Ureter (tissue), 1 donor: ENCODE data around the gene TIMD4. TPM values are rescaled to one million over a fixed set of nuclear protein-coding genes. Genes with fewer than 3 reads are reported as not detected.

ENCODE experiments used
- DNase-seq: peaks from one replicate; pipeline ENCODE4 v3.0.0-alpha.2; 2020; ENCODE audit warnings: low spot score
- total RNA-seq: library from RNA; stranded (reverse); gene quantifications from one replicate; pipeline ENCODE4 v1.2.4, GENCODE V29; 2023
- donor health status: DM: yes; HTN: yes; CAD: no.

TIMD4 gene
- total RNA-seq, 1 donor from 2014 or later: 1.2 TPM

DNA sequence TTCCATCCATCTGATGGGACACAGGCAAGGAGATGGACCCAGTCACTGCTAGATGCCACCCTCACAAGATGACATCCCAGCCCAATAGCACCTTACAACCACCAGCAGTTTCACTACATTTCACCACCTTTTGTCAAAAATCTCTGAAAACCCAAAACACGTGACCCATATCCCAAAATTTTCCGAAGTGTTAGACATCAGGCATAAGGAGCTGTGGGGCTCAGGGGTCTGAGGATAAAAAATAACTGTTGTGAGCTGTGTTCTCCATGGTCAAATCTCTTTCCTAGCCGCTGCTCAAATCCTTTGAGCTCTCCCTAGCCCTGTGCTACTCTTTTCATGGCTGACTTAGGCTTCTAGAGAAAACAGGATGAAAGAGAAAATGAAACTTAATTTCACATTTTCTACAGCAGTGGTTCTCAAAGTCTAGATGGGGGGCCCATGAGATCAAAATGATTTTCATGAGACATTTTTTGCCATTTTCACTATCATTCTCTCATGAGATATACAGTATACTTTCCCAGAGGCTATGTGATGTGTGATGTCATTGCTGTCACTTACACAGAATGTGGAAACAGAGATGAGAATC, 40.7 kb downstream of the TIMD4 start:
- DNase-seq: no peak

DNA sequence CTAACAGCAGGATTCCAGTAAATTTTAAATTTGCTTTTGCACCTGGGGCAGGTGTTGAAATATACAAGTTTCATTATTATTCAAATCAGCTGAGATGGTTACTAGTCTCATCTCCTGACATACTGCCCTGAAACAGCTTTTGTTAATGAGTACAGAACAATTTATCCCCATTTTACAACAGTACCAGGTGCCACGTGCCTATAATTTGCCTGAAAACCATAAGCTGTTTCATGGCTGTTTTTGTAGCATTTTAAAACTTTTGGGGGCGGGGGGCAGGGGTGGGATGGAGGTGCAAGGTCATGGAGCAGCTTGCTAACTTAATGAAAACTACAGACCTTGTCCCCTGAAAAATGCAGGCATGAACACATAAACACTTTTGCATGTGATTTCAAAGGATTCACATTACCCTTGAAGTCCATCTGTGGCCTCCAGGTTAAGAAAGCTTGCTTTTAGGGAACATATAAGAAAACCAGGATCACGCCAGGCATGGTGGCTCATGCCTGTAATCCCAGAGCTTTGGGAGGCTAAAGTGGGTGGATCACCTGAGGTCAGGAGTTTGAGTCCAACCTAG, 42.1 kb downstream of the TIMD4 start:
- no peak for DNase-seq

DNA sequence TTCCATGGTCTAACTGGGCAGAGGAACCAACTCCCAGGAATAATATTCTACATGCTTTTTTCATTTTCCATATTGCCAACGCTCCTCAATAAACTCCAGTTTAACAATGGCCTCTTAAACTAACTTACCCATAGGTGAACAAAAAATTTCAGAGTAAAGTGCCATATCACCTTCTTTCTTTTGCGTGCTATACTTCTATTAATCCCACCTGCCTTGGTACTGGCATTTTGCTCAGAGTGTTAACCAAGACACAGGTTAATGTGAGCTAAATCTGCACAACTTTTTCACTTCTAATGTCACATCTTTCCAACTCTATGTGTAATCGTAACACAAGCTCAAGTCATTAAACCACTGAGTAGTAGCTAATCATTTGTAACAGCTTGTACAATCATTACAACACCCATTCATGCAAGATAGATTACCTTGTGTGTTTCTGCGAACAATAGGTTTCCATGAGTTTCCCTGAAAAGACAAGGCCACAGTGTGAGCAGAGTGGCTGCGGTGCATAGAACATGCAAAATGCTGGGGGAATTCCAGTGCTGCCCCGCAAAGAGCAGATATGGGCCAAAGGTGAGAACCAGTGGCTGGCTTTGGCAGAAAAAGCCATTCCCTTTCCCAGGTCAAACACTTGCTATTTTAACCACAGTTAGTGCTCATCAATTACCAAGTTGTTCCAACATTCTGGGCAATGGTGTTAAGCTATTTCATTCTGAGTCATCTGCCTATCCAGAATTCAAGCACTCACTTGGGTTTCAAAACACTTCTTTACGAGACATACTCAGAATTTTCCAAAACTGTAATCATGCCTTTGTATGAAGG, 42.8 kb downstream of the TIMD4 start:
- no peak for DNase-seq

DNA sequence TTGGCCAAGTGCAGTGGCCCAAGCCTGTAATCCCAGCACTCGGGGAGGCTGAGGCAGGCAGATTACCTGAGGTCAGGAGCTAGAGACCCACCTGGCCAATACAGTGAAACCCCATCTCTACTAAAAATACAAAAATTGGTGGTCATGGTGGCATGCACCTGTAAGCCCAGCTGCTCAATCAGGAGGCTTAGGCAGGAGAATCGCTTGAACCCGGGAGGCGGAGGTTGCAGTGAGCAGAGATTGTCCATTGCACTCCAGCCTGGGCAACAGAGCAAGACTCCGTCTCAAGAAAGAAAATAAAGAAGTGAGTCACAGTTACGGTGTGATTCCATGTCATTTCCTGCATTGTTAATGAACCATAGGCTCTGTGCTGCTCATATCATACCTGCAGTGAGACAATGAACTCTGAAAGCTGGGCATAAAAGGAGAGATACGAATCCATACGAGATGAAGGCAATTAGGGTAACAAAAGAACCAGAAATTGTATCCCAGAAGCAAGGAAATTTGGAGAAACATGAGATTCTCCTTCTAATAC, 44.6 kb downstream of the TIMD4 start:
- no peak for DNase-seq

DNA sequence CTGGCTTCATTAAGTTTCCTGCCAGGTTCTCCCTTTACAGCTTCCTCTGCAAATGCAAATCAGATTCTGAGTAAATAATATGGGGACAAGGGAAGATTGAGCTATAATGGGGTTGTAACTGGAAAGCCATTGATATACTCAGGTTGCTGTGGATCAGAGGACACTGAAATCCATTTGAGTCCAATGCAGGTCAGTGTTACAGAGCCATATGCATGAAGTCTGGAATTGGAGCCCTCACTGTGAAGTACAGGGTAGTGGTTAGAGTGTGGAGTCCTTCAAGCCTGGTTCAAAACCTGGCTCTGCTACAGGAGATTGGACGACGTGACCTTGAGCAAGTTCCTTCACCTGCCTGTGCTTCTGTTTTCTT, 48.7 kb downstream of the TIMD4 start:
- no peak for DNase-seq

DNA sequence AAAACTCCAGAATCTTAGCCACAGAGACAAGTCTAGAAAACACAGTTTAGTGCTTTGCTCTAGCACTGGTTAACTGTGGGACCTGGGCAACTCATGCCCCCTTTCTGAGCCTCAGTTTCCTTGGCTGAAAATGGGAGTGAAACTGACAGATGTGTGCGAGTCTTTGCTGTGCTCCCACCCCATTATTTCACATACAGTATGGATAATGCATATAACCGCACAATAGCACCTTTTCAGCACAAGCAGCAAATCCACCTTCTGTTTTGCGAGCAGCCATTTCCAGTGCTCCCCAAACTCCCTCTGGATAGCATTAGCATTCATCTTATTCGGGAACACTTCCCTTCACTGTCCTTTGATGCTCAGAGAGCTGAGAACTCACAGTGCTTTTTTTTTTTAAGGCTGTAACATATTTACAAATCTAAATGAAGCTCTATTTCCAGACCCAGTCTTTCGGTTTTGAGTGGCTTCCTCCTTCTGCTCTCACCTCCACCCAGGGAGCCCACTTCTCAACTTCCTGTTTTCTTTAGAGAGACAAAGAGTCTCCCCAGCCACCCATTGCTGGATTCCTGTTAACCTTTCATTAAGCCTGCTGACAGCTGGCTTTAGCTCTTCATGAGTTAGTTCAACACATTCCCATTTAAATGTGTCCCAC, 49.2 kb downstream of the TIMD4 start:
- DNase-seq: no peak

DNA sequence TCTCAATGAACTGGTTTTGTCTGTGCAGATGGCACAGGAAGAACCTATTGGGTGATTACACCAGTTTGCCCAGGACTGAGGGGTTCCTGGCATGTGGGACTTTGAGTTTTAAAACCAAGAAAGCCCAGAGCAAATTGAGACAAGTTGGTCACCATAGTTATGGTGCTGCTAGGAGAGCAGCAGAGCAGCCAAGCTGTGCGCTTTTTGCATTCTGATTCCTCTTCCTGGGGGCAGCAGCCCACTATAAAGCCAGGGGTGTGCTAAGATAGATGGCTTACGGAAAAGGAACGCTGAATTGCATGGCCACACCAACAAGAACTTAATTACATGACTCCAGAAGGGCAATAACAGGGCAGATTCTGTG, 49.7 kb downstream of the TIMD4 start:
- no peak for DNase-seq

DNA sequence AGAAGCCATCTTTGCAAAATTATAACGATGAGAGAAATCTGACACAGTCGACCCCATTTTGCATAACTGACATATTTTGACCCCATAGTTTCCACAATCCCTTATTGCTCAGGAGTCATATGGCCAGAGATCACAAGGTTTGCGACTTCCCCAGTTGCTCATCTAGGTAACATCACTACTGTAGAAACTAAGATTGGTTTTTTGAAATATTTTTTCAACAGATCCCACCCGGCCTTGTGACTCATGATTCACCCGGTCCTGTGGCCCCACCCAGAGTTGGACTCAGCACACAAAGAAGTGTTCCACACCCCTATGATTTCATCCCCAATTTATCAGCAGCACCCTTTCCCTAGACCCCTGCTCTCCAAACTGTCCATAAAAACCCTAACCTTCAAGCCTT, 50.2 kb downstream of the TIMD4 start:
- DNase-seq: no peak

DNA sequence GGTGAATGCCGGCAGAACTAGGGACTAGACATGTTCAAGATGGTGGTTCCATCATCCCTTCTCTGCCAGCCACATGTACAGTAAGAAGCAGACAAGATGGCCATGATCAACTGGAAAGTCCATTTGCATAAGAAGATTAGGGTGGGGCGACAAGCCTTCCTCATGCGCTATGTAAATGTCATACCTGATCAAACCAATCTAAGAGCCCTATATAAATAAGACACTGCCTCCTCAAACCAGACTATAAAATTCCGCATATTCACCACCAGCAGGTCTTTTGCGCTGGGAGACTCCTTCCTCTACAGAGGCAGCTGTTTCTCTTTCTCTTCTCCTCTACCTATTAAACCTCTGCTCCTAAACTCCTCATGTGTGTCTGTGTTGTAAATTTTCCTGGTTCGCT, 53.8 kb downstream of the TIMD4 start:
- no peak for DNase-seq

DNA sequence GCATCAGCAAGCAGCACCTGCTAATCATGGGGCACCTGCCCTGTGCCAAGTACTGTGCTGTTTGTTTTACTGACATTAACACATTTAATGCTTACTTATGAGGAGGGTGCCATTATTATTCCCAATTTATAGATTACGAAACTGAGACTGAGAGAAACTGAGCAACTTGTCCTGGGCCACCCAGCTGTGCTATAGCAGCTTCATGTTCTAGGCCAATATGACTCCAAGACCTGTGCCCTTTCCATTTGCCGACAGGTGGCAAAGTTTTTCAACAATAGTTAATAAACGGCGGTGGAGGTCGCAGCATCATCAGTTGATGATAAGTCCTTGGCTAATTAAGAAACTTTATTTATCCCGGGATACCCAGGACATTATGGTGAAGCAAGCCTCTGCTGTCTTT, 55.4 kb downstream of the TIMD4 start:
- no peak for DNase-seq

DNA sequence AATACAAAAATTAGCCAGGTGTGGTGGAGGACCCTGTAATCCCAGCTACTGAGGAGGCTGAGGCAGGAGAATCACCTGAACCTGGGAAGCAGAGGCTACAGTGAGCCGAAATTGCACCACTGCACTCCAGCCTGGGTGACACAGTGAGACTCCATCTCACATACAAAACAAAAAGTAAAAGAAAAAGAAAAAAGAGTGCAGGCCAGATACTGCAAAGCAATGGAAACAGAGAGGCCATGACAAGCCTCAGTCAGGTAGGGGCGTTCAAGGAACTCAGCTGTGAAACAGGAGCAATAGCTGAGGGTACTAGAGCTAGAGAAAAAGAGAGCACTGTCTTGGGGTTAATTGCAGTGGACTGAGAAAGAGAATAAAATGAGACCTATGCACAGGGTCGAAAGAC, 56.2 kb downstream of the TIMD4 start:
- no peak for DNase-seq

DNA sequence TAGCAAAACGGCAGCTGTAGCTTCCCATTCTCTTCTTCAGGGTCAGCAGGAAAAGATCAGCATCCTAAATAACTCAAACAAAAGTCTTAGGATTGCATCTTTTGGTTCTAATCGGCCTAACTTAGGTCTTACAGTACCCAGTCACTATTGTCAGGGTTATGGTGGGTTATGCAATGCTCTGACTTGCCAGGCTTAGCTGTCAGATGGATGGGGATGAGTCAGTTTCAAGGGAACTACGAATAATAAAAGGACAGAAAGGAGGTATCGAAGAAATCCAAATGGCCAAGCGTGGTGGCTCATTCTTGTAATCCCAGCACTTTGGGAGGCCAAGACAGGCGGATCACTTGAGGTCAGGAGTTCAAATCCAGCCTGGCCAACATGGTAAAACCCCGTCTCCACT, 66.5 kb downstream of the TIMD4 start:
- DNase-seq: no peak

DNA sequence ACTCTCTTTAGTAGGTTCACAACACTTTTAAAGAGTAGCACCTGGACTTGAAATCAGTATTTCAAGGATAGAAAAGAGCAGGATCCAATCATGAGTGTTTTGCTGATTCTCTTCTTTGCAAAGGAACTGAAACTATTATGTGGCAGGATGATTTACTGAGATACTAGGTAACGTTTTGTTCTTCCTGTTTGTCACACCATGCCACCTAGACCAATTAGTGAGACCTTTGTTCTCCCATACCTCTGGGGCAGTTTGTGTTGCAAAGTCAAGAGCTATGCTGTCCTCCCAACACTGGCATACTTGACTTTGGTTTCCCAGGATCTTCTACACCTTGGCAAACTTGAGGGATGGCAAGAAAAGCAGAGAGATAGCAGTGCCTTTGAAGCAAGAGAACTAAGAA, 69.5 kb downstream of the TIMD4 start:
- DNase-seq: no peak

DNA sequence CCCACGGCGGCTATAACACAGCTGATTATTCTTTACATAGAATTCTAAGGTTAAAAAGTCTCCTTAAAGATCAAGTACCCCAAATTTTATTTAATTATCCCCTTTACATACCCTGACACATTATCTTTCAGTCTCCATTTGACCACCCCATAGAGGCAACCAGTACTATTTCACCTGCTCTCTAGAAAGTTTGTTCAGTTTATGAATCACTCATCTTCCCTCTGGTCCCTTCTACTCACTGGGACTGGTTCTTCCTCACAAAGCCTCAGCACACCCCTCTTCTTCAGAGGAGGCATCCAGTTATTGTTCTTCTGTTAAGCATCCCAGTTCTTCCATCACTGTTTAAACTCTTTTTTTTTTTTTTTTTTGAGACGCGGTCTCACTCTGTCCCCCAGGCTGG, 70.2 kb downstream of the TIMD4 start:
- no peak for DNase-seq

DNA sequence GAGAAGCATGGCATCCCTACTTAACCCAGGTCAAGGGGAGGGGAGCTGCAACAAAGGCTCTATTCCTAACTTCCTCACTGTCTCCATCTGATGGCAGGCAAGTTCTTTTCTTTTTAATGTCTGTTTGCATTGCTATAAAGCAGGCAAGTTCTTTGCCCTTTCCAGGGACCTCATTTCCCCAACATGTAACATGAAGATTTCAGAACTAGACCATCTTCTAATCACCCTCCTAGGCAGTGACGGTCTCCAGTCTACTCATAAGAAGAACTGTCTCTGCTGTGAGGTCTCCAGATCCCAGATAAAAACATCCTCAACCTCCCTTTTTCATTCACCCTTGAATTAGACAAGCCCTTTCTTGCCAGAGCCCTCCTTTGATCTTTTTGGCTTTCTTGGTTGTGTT, 70.8 kb downstream of the TIMD4 start:
- DNase-seq: no peak

DNA sequence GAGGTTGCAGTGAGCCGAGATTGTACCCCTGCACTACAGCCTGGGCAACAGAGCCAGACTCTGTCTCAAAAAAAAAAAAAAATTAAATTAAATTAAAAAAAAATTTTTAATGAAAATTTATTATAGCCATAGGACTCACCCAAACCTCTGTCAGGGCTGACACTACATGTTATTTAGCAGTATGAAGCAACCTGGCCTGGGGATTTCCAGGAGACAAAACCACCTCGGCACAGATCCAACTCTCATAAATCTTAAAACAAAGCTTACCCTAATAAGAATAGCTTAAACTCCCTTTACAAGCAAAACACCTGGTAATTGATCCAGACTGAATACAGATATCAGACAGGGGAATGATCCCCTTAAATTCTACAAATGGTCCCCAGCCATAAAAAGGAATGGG, 74.5 kb downstream of the TIMD4 start:
- no peak for DNase-seq

DNA sequence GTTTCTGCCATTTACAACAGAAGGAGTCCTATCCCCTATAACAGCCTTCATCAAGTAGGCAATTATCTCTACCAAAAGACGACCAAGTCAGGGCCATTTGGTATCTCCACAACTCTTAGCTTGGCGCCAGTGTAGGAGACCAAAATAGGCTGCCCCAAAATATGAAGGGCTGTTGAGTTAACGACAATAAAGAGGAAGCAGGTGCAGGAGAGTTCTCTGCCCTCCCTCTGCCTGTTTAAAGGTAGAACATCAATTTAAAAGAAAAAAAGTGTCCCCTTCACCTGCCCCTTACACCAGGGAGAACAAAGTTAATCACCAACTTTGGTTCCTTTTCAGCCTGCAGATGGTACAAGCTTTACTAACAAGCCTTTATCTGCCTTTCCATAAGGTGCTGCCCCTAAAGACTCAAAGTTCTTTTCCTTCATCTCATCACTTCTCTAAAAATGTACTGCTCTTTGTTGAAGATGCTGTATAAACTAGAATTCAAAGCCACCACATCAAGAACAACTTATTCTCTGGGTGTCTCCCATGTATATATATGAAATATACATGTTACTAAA, 79.6 kb downstream of the TIMD4 start:
- DNase-seq: no peak

DNA sequence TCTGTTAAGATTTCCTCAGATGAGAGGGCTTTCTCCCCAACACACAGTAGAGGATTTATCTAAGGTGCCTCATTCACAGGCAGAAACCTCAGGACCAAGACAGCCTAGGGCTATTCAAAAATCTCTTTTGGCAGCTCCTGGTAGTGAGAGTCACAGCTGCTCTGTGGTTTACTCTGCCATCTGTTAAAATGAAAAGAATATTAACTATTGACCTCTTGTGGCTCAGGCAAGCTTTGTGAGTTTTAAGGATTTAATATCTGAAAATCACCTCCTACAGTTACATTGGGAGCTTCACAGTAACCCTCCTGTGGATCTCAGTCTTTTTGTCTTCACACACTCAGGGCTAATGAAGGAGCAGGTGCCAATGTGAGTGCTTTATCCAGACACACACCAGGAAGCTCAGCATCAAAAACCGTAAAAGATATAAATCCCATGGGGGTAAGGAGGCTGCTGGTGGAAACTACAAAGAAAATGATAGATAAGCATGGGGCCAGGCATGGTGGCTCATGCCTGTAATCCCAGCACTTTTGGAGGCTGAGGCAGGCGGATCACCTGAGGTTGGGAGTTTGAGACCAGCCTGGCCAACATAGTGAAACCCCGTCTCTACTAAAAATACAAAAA, 83.3 kb downstream of the TIMD4 start:
- no peak for DNase-seq

DNA sequence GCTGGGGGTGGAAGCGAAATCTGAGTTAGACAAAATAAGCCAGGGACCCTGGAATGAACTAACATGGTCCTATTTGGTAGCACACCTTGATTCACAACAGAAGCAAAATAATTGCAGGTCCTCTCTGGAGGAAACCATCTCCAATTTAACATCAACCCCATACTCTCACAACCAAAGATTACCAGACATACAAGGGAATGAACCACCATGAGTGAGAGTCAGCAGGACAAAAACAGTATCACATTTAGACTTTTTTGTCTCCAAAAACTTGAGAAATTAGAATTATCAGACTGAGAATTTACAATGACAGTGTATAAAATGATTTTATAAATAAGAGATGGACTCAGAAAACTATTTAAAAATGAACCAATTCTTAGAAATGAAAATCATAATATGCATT, 91.8 kb downstream of the TIMD4 start:
- no peak for DNase-seq

DNA sequence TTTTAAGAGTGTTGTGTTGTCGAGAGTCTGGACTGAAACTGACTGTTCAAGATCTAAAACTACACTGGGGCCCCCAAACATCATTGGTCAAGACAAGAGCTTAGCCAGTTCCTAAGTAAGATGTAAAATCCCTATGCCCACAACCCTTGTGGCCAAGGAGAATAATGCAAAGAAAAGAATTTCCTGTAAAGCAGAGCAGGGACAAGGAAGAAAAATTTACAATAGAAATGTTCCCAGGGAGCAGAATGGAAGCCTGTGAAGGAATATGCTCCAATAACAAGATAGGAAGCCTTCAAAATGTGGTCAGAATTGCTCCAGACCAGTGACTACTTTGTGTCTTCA, 92.6 kb downstream of the TIMD4 start:
- no peak for DNase-seq
